ENCODE results near the gene IL17C.

The IL17C gene

GRCh38 chr16:88628512-88628974 lies 9.8 kb upstream of the IL17C start:
- no peak for DNase-seq

- no peak for DNase-seq
Observed at GRCh38 chr16:88629835-88630234, 8.5 kb upstream of the IL17C start.

- DNase-seq, result no peak
Observed at GRCh38 chr16:88630433-88630832, 7.9 kb upstream of the IL17C start.

GRCh38 chr16:88630941-88631340 lies 7.4 kb upstream of the IL17C start:
- no peak for DNase-seq

GRCh38 chr16:88631384-88631783 lies 7.0 kb upstream of the IL17C start:
- no peak for DNase-seq

- DNase-seq, result no peak
Observed at GRCh38 chr16:88631920-88632586, 6.3 kb upstream of the IL17C start.

- no peak for DNase-seq
Observed at GRCh38 chr16:88632587-88632930, 5.8 kb upstream of the IL17C start.

- DNase-seq, result peak; percentile 64
Observed at GRCh38 chr16:88633684-88634140, 4.7 kb upstream of the IL17C start.

- DNase-seq, result peak; percentile 63
Observed at GRCh38 chr16:88634141-88634993, 4.0 kb upstream of the IL17C start.

GRCh38 chr16:88634994-88635670 lies 3.2 kb upstream of the IL17C start:
- no peak for DNase-seq

- no peak for DNase-seq
Observed at GRCh38 chr16:88635671-88636319, 2.6 kb upstream of the IL17C start.

GRCh38 chr16:88636488-88637265 lies 1.7 kb upstream of the IL17C start:
- no peak for DNase-seq

GRCh38 chr16:88639231-88640038 lies 1.1 kb downstream of the IL17C start:
- no peak for DNase-seq

GRCh38 chr16:88640039-88640495 lies 1.7 kb downstream of the IL17C start:
- no peak for DNase-seq

- DNase-seq, result no peak
Observed at GRCh38 chr16:88640498-88641247, 2.3 kb downstream of the IL17C start.

GRCh38 chr16:88642881-88643643 lies 4.7 kb downstream of the IL17C start:
- DNase-seq, result no peak

GRCh38 chr16:88643644-88643932 lies 5.2 kb downstream of the IL17C start:
- DNase-seq, result no peak

GRCh38 chr16:88645455-88645854 lies 7.1 kb downstream of the IL17C start:
- no peak for DNase-seq

- DNase-seq, result no peak
Observed at GRCh38 chr16:88645941-88646340, 7.6 kb downstream of the IL17C start.

Data from activated CD4-positive, CD25-positive, alpha-beta regulatory T cell treated with anti-CD3 and anti-CD28 coated beads, Interleukin-2, amount 50 U/mL, for 72 hours (primary cell).